OCI-LY7 (cell line): ENCODE measurements around the gene CRELD2.

Experiments
- EZH2phosphoT487 ChIP-seq: fragments of 200-600 bp; sonication (generic); IDR thresholded peaks from 2 replicates; pipeline ENCODE4 v1.6.1; 2018; ENCODE audit warnings: low read depth, borderline replicate concordance, mild to moderate bottlenecking, mixed run types, antibody characterized with exemption, low read length, moderate library complexity, mixed read lengths
- TF ChIP-seq, protein P1 (sequence below): fragments of 200-600 bp; sonication (generic); conservative IDR thresholded peaks from 2 replicates; pipeline ENCODE4 v1.5.1; 2014; ENCODE audit warnings: mild to moderate bottlenecking, antibody characterized with exemption, low read length, moderate library complexity, mixed read lengths

DNA sequence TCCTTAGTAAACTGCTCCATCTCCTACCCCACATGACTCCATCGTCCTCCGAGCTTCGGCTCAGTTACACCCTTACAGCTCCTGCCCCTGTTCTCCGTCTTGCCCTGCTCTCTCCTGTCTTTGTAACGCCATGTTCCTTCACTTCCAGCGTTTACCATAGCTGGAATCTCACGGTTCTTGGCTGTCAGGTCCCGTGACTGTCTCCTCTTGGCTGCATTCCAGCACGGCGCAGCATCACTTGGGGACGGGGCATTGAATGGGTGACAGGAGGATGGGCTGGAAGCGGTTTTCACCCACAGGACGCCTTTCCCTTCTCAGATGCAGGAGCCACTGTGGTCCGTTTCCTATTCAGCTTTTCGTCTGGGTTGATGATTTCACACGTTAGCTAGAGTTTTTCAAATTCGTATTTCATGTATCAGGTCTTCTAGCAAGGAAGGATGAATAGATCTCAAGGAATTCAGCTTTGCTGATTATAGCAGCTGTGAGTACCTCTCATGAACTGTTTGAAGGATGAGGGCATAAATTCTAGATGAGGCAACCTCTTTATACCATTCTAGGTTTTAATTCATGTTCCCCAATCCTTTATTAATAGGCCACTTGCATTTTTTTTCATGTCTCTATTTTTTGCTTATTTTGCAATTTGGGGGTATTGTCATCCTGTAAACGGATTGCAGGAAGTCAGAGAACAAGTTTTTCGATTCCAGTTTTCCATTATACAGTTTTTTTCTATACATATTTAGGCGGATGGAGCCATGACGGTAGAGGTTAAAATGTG lies 35.7 kb upstream of the CRELD2 start:
- TF ChIP-seq, protein P1, sequence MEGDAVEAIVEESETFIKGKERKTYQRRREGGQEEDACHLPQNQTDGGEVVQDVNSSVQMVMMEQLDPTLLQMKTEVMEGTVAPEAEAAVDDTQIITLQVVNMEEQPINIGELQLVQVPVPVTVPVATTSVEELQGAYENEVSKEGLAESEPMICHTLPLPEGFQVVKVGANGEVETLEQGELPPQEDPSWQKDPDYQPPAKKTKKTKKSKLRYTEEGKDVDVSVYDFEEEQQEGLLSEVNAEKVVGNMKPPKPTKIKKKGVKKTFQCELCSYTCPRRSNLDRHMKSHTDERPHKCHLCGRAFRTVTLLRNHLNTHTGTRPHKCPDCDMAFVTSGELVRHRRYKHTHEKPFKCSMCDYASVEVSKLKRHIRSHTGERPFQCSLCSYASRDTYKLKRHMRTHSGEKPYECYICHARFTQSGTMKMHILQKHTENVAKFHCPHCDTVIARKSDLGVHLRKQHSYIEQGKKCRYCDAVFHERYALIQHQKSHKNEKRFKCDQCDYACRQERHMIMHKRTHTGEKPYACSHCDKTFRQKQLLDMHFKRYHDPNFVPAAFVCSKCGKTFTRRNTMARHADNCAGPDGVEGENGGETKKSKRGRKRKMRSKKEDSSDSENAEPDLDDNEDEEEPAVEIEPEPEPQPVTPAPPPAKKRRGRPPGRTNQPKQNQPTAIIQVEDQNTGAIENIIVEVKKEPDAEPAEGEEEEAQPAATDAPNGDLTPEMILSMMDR = no peak
- no peak for TF ChIP-seq EZH2phosphoT487
